Keratinocyte (primary cell): ENCODE measurements around the gene PRDM9. TPM values are rescaled to one million over a fixed set of nuclear protein-coding genes. Genes with fewer than 3 reads are reported as not detected.

ENCODE experiments used
- DNase-seq: peaks from one replicate; pipeline ENCODE4 v3.0.0-alpha.2; 2011; ENCODE audit warnings: low read depth, missing footprints, low spot score
- FAIRE-seq: peaks from 2 replicates; lab custom pipeline; 2011; peaks lifted over from hg19 to GRCh38; lab: Jason Lieb, UNC
- H2AFZ ChIP-seq: 2 replicates; pipeline ENCODE4 v1.6.0; 2012; ENCODE audit warnings: low read length, control low read depth, inconsistent platforms; ENCODE audit not compliant: control insufficient read depth
- H3K27ac ChIP-seq: 2 replicates; pipeline ENCODE4 v1.5.1; 2011; ENCODE audit warnings: low read length; ENCODE audit not compliant: control insufficient read depth, insufficient read depth
- H3K27me3 ChIP-seq: 3 replicates; pipeline ENCODE4 v1.6.0; 2011; ENCODE audit warnings: low read length; ENCODE audit not compliant: control insufficient read depth, insufficient read depth; ENCODE audit errors: extremely low read depth
- H3K36me3 ChIP-seq, 2 experiments: 2 replicates in 1 of 2; 3 replicates in 1 of 2; pipeline ENCODE4 v1.5.1; 2011; ENCODE audit warnings: low read length in 2 of 2, mild to moderate bottlenecking in 1 of 2; ENCODE audit not compliant: control insufficient read depth in 2 of 2, insufficient read depth in 2 of 2; ENCODE audit errors: extremely low read depth in 1 of 2
- H3K4me1 ChIP-seq: 3 replicates; pipeline ENCODE4 v1.5.1; 2011; ENCODE audit warnings: low read length; ENCODE audit not compliant: control insufficient read depth, insufficient read depth; ENCODE audit errors: extremely low read depth
- H3K4me2 ChIP-seq: 3 replicates; pipeline ENCODE4 v1.6.0; 2011; ENCODE audit warnings: low read depth, low read length; ENCODE audit not compliant: control insufficient read depth, insufficient read depth; ENCODE audit errors: extremely low read depth
- H3K4me3 ChIP-seq, 3 experiments: fragments of 200-600 bp in 1 of 3; sonication (generic) in 1 of 3; 2 replicates in 2 of 3; 3 replicates in 1 of 3; pipeline ENCODE4 v1.5.1; 2011 to 2016; ENCODE audit warnings: low read length in 3 of 3, mild to moderate bottlenecking in 3 of 3, control low read depth in 2 of 3, inconsistent platforms in 1 of 3, low read depth in 1 of 3, mixed read lengths in 1 of 3, mixed run types in 1 of 3, moderate library complexity in 1 of 3; ENCODE audit not compliant: control insufficient read depth in 2 of 3, insufficient read depth in 2 of 3; ENCODE audit errors: extremely low read depth in 1 of 3
- H3K79me2 ChIP-seq: 2 replicates; pipeline ENCODE4 v1.6.0; 2012; ENCODE audit warnings: low read length; ENCODE audit not compliant: control insufficient read depth, insufficient read depth
- H3K9ac ChIP-seq: 3 replicates; pipeline ENCODE4 v1.6.0; 2011; ENCODE audit warnings: low read length; ENCODE audit not compliant: control insufficient read depth, insufficient read depth; ENCODE audit errors: extremely low read depth
- H3K9me1 ChIP-seq: 3 replicates; pipeline ENCODE4 v1.6.0; 2011; ENCODE audit warnings: low read length; ENCODE audit not compliant: control insufficient read depth, insufficient read depth; ENCODE audit errors: extremely low read depth
- H3K9me3 ChIP-seq: 2 replicates; pipeline ENCODE4 v1.5.1; 2012; ENCODE audit warnings: low read depth, low read length; ENCODE audit not compliant: control insufficient read depth
- H4K20me1 ChIP-seq: 3 replicates; pipeline ENCODE4 v1.6.0; 2011; ENCODE audit warnings: low read length; ENCODE audit not compliant: control insufficient read depth, insufficient read depth; ENCODE audit errors: extremely low read depth
- EZH2 ChIP-seq: IDR thresholded peaks from one replicate; pipeline ENCODE4 v1.6.1; 2012; ENCODE audit warnings: inconsistent platforms, mild to moderate bottlenecking, low read length, moderate library complexity
- dilution Hi-C: fragments of 300-500 bp; cut with MboI; formaldehyde crosslinking; loops from one replicate; pipeline ENCODE4 v1.7.0; 2020; ENCODE audit warnings: low sequenced_read_pairs; ENCODE audit not compliant: extremely low pct_ligation_motif_present
- polyA plus RNA-seq, 5 experiments: library from polyadenylated mRNA; depleted of rRNA in 3 of 5; stranded (reverse) in 3 of 5; stranded (forward) in 1 of 5; unstranded in 1 of 5; fragments of >200 nt; gene quantifications; 1 replicate in 1 of 5; 2 replicates in 3 of 5; 3 replicates in 1 of 5; pipeline versions ENCODE4 v1.2.1 to v1.2.3, GENCODE V29; 2011 to 2012; ENCODE audit warnings: missing spikeins in 2 of 5, low read depth in 1 of 5, low replicate concordance in 1 of 5
- TF ChIP-seq, protein P1 (sequence below), 3 experiments: IDR thresholded peaks in 1 of 3; conservative IDR thresholded peaks in 1 of 3; optimal IDR thresholded peaks in 1 of 3; 2 replicates in 2 of 3; 3 replicates in 1 of 3; pipeline versions ENCODE3 to v1.5.1; 2011; ENCODE audit warnings: low read length in 3 of 3, mild to moderate bottlenecking in 3 of 3, moderate library complexity in 2 of 3, control low read depth in 1 of 3, inconsistent platforms in 1 of 3; ENCODE audit not compliant: insufficient read depth in 2 of 3; ENCODE audit errors: extremely low read depth in 1 of 3

Gene PRDM9
- polyA plus RNA-seq, 1 donor (not counting 4 experiments of a cell fraction or from before 2014, with no cell fraction given), result not detected

DNA sequence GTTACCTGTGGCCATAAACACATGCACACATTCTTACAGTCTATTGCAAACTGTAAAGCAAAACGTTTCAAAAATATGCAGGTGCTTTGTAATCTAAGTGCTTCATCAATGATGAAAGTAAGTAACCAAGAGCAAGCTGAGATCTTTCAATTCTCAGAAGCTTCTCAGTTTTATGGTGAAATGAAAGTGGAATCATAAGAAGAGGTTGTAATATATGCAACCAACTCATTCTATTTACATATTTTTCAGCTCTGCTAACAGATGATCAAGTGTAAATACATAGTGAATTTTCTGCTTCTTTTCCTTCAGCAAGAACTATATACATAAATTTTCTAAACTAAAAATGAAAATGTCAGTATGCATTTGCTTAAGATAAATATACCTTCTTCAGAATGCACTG is 33.1 kb upstream of the PRDM9 start:
- no peak overlapping the region for H2AFZ ChIP-seq
- no peaks in the 10 kb centered on the region for H4K20me1 ChIP-seq
- no peak overlapping the region for H3K27ac ChIP-seq
- H3K4me3 ChIP-seq, result no peak overlapping the region
- FAIRE-seq (no peak), DNase-seq (no peak)
- TF ChIP-seq, protein P1, sequence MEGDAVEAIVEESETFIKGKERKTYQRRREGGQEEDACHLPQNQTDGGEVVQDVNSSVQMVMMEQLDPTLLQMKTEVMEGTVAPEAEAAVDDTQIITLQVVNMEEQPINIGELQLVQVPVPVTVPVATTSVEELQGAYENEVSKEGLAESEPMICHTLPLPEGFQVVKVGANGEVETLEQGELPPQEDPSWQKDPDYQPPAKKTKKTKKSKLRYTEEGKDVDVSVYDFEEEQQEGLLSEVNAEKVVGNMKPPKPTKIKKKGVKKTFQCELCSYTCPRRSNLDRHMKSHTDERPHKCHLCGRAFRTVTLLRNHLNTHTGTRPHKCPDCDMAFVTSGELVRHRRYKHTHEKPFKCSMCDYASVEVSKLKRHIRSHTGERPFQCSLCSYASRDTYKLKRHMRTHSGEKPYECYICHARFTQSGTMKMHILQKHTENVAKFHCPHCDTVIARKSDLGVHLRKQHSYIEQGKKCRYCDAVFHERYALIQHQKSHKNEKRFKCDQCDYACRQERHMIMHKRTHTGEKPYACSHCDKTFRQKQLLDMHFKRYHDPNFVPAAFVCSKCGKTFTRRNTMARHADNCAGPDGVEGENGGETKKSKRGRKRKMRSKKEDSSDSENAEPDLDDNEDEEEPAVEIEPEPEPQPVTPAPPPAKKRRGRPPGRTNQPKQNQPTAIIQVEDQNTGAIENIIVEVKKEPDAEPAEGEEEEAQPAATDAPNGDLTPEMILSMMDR (optimal IDR thresholded peaks at IDR 0.05 in 1 of 3, IDR thresholded peaks at IDR 0.05 in 1 of 3, conservative IDR thresholded peaks at IDR 0.05 in 1 of 3; ENCODE audit: extremely low read depth in 1 of 3, insufficient read depth in 2 of 3, low read length in 3 of 3), result no peak
- no peak for TF ChIP-seq EZH2
- no peaks in the 10 kb centered on the region for H3K79me2 ChIP-seq
- no peaks in the 10 kb centered on the region for H3K9me3 ChIP-seq
- H3K4me2 ChIP-seq, result no peak overlapping the region
- H3K9me1 ChIP-seq, result no peaks in the 10 kb centered on the region
- H3K36me3 ChIP-seq, result no peaks in the 10 kb centered on the region
- no peak overlapping the region for H3K9ac ChIP-seq
- H3K27me3 ChIP-seq, result no peaks in the 10 kb centered on the region
- H3K4me1 ChIP-seq, result no peaks in the 10 kb centered on the region
- dilution Hi-C loops, result no loop called here

DNA sequence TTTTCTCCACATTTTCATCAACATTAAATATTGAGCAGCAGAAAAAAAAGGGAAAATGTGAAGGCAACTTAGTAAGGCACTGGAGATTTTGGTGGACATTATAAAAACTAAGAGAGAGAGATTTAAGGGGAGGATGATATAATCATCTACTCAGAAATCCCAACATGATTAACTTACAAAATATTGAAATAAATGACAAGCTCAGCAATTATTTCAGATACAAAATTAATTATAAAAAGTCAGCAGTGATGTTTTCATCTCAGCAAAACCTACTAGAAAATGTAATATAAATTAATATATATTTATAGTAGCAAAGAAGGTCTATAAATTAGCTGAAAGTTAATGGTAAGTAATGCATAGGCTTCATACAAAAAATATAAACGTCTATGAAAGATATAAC is 30.8 kb upstream of the PRDM9 start:
- TF ChIP-seq, protein P1 (optimal IDR thresholded peaks at IDR 0.05 in 1 of 3, IDR thresholded peaks at IDR 0.05 in 1 of 3, conservative IDR thresholded peaks at IDR 0.05 in 1 of 3; ENCODE audit: extremely low read depth in 1 of 3, insufficient read depth in 2 of 3, low read length in 3 of 3), result no peak
- no peak overlapping the region for H2AFZ ChIP-seq
- no peaks in the 10 kb centered on the region for H3K4me1 ChIP-seq
- H3K27me3 ChIP-seq, result no peaks in the 10 kb centered on the region
- FAIRE-seq, result no peak
- no peak overlapping the region for H3K9ac ChIP-seq
- H3K27ac ChIP-seq, result no peak overlapping the region
- DNase-seq, result no peak
- H3K9me3 ChIP-seq, result no peaks in the 10 kb centered on the region
- H3K9me1 ChIP-seq, result no peaks in the 10 kb centered on the region
- H3K36me3 ChIP-seq, result no peaks in the 10 kb centered on the region
- H4K20me1 ChIP-seq, result no peaks in the 10 kb centered on the region
- H3K79me2 ChIP-seq, result no peaks in the 10 kb centered on the region
- dilution Hi-C loops, result no loop called here
- no peak overlapping the region for H3K4me3 ChIP-seq
- H3K4me2 ChIP-seq, result no peak overlapping the region
